NOMO-1 (cell line): ENCODE results near the gene NASP.
A peak's percentile ranks its signal among the peaks of the same experiment; 100 is the strongest.

Source experiments
- DNase-seq, 2 experiments: peaks; one replicate each; lab custom pipeline; 2025; ENCODE audit not compliant: unreplicated experiment in 2 of 2; lab: John Stamatoyannopoulos, UW

Gene NASP

GRCh38 chr1:45583666-45584350, at the start of gene NASP:
TSS of gene NASP (plus strand) at chr1:45584041. CDS start at chr1:45584147, 106 bp downstream.
- DNase-seq, result peak; percentile 79 to 82

- no peak for DNase-seq
These were observed 47.7 kb upstream of the NASP start for GRCh38 chr1:45535988-45536766.

GRCh38 chr1:45536886-45537285, 47.0 kb upstream of the NASP start:
- no peak for DNase-seq

- no peak for DNase-seq
These were observed 42.6 kb upstream of the NASP start for GRCh38 chr1:45541193-45541592.

GRCh38 chr1:45542591-45542990, 41.2 kb upstream of the NASP start:
- DNase-seq, result peak; percentile 46 to 74

- DNase-seq, result peak; percentile 93 to 94
These were observed 40.0 kb upstream of the NASP start for GRCh38 chr1:45543581-45544417.

GRCh38 chr1:45544530-45544929, 39.3 kb upstream of the NASP start:
- DNase-seq, result no peak

GRCh38 chr1:45545019-45545493, 38.8 kb upstream of the NASP start:
- DNase-seq, result peak in 1 of 2 experiments; percentile 17

- no peak for DNase-seq
These were observed 38.1 kb upstream of the NASP start for GRCh38 chr1:45545553-45546310.

GRCh38 chr1:45550401-45551351, 33.2 kb upstream of the NASP start, which contains the start of gene AKR1A1:
TSS of gene AKR1A1 (plus strand) at chr1:45550826. CDS start at chr1:45561795, 10,969 bp downstream.
- DNase-seq, result peak; percentile 89 to 97

GRCh38 chr1:45551684-45552083, 32.2 kb upstream of the NASP start:
- DNase-seq, result no peak

- DNase-seq, result no peak
These were observed 31.5 kb upstream of the NASP start for GRCh38 chr1:45552331-45552730.

GRCh38 chr1:45554198-45554597, 29.6 kb upstream of the NASP start:
- DNase-seq, result no peak

GRCh38 chr1:45557422-45557944, 26.4 kb upstream of the NASP start:
- DNase-seq, result no peak

GRCh38 chr1:45563843-45564242, 20.0 kb upstream of the NASP start:
- no peak for DNase-seq

- DNase-seq, result no peak
These were observed 17.1 kb upstream of the NASP start for GRCh38 chr1:45566722-45567121.

- no peak for DNase-seq
These were observed 15.9 kb upstream of the NASP start for GRCh38 chr1:45567911-45568310.

GRCh38 chr1:45568421-45568820, 15.4 kb upstream of the NASP start:
- DNase-seq, result no peak

GRCh38 chr1:45569571-45569961, 14.3 kb upstream of the NASP start:
- DNase-seq, result no peak
